Uterus (tissue), 4 donors: ENCODE measurements around the gene MAD1L1. TPM values are rescaled to one million over a fixed set of nuclear protein-coding genes. Genes with fewer than 3 reads are reported as not detected.

Experiments used
- DNase-seq, 2 donors: peaks; one replicate each; pipeline ENCODE4 v3.0.0-alpha.2; 2019 to 2020
- H3K27ac ChIP-seq, 2 donors: fragments of 200-600 bp; sonication (generic); 1 replicate in 1 of 2; 2 replicates in 1 of 2; pipeline ENCODE4 v1.5.1; 2016 to 2018
- H3K27me3 ChIP-seq, 2 donors: fragments of 200-600 bp; sonication (generic); one replicate each; pipeline ENCODE4 v1.5.1; 2018 to 2019; ENCODE audit warnings: control low read depth in 1 of 2
- H3K36me3 ChIP-seq, 2 donors: fragments of 200-600 bp; sonication (generic); one replicate each; pipeline ENCODE4 v1.5.1; 2019; ENCODE audit warnings: control low read depth in 1 of 2
- H3K4me1 ChIP-seq, 2 donors: fragments of 200-600 bp; sonication (generic); one replicate each; pipeline ENCODE4 v1.5.1; 2018 to 2019; ENCODE audit warnings: control low read depth in 1 of 2
- H3K4me3 ChIP-seq, 2 donors: fragments of 200-600 bp; sonication (generic); 1 replicate in 1 of 2; 2 replicates in 1 of 2; pipeline ENCODE4 v1.5.1; 2018 to 2019; ENCODE audit warnings: mild to moderate bottlenecking in 1 of 2
- H3K9me3 ChIP-seq, 2 donors: fragments of 200-600 bp; sonication (generic); one replicate each; pipeline ENCODE4 v1.5.1; 2019; ENCODE audit warnings: control low read depth in 1 of 2
- POLR2A ChIP-seq, 2 donors: fragments of 450-650 bp; IDR thresholded peaks; one replicate each; pipeline ENCODE4 v1.6.1; 2016; ENCODE audit warnings: antibody characterized with exemption in 2 of 2, mild to moderate bottlenecking in 1 of 2, moderate library complexity in 1 of 2
- intact Hi-C: fragments of 100-400 bp; cut with DNase I; formaldehyde crosslinking; loops from one replicate; pipeline ENCODE4 v1.15.1; 2023; ENCODE audit warnings: low total_unique reads
- total RNA-seq, 4 donors: library from RNA; depleted of rRNA in 3 of 4; stranded (reverse); fragments of >200 nt in 3 of 4; gene quantifications; one replicate each; pipeline versions ENCODE4 v1.1.0 to v1.2.4, GENCODE V29; 2014 to 2023
- TF ChIP-seq, protein P1 (sequence below), 4 experiments: fragments of 200-600 bp in 2 of 4; fragments of 450-650 bp in 2 of 4; sonication (generic) in 2 of 4; IDR thresholded peaks; one replicate each; pipeline ENCODE4 v1.5.1; 2016 to 2019; ENCODE audit warnings: antibody characterized with exemption in 4 of 4, mild to moderate bottlenecking in 2 of 4, moderate library complexity in 1 of 4
- donor health status: DM: yes; HTN: yes; CAD: no.

Gene MAD1L1
- total RNA-seq, 4 donors from 2014 or later = 13.3 to 37.4 (median 33.1) TPM

DNA sequence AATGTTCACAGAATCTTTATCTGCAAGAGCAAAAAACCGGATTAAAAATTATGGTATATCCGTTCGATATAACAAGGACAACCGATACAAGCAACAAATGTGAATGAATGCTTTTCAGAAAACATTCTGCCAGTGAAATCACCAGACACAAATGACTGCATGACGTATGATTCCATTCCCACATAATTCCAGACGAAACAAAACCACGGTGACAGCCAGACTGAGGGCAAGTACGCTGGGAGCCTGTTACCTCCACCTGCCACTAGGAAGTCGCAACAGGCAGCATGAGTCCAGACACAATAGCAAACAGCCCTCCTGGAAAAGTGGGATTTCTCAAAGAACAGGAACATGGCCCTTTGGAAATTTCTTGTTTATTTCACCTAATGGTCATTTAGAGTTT, 41.7 kb downstream of the MAD1L1 start:
- intact Hi-C loops = no loop called here
- DNase-seq = no peak
- no peaks in the 10 kb centered on the region for H3K27me3 ChIP-seq
- no peaks in the 10 kb centered on the region for H3K9me3 ChIP-seq
- H3K4me1 ChIP-seq = no peaks in the 10 kb centered on the region
- H3K4me3 ChIP-seq = no peak overlapping the region
- TF ChIP-seq, protein P1, sequence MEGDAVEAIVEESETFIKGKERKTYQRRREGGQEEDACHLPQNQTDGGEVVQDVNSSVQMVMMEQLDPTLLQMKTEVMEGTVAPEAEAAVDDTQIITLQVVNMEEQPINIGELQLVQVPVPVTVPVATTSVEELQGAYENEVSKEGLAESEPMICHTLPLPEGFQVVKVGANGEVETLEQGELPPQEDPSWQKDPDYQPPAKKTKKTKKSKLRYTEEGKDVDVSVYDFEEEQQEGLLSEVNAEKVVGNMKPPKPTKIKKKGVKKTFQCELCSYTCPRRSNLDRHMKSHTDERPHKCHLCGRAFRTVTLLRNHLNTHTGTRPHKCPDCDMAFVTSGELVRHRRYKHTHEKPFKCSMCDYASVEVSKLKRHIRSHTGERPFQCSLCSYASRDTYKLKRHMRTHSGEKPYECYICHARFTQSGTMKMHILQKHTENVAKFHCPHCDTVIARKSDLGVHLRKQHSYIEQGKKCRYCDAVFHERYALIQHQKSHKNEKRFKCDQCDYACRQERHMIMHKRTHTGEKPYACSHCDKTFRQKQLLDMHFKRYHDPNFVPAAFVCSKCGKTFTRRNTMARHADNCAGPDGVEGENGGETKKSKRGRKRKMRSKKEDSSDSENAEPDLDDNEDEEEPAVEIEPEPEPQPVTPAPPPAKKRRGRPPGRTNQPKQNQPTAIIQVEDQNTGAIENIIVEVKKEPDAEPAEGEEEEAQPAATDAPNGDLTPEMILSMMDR (IDR thresholded peaks at IDR 0.05) = no peak
- TF ChIP-seq POLR2A (IDR thresholded peaks at IDR 0.05) = no peak
- H3K27ac ChIP-seq = no peak overlapping the region
- no peaks in the 10 kb centered on the region for H3K36me3 ChIP-seq

DNA sequence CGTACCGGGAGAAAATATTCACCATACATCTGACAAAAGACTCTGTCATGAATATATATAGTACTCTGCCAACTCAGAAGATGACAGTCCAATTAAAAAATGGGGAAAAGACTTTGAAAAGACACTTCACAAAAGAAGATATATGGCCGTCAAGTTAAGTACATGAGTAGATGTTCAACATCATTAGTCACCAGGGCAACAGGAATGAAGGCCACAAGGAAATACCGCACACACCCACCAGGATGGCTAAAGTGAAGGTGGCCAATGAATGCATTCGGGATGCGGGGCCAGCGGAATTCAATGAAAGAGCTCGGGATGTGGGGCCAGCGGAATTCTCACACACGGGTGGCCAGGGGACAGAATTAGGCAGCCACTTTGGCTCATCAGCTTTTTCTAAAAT, 42.2 kb downstream of the MAD1L1 start:
- H3K27me3 ChIP-seq = no peaks in the 10 kb centered on the region
- no peaks in the 10 kb centered on the region for H3K9me3 ChIP-seq
- no peak for TF ChIP-seq POLR2A (IDR thresholded peaks at IDR 0.05)
- TF ChIP-seq, protein P1 (IDR thresholded peaks at IDR 0.05) = no peak
- H3K4me1 ChIP-seq = no peaks in the 10 kb centered on the region
- no peaks in the 10 kb centered on the region for H3K36me3 ChIP-seq
- H3K27ac ChIP-seq = no peak overlapping the region
- H3K4me3 ChIP-seq = no peak overlapping the region
- intact Hi-C loops = no loop called here
- no peak for DNase-seq

DNA sequence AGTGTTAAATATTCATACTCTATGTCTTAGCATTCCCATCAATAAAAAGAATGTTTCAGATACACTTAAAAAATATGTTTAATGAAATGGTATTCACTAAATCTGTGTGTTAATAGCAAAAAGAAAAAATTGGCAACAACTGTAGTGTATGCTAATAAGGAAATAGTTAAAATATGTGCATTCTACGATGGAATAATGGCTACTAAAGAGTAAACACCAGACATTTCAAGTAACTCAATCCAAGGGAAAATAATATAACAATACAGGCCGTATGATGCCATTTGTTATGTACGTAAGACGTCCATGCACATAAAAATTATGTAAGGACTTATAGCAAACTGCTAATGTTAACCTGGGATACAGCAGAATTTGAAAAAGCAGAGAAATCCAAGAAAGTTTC, 46.6 kb downstream of the MAD1L1 start:
- TF ChIP-seq, protein P1 (IDR thresholded peaks at IDR 0.05) = no peak
- no peak for TF ChIP-seq POLR2A (IDR thresholded peaks at IDR 0.05)
- Histone ChIP-seq H3K27ac (no peak overlapping the region), H3K27me3 (no peaks in the 10 kb centered on the region), H3K36me3 (no peaks in the 10 kb centered on the region), H3K4me3 (no peak overlapping the region), H3K9me3 (no peaks in the 10 kb centered on the region), H3K4me1 (no peaks in the 10 kb centered on the region)
- no peak for DNase-seq
- intact Hi-C loops = no loop called here

DNA sequence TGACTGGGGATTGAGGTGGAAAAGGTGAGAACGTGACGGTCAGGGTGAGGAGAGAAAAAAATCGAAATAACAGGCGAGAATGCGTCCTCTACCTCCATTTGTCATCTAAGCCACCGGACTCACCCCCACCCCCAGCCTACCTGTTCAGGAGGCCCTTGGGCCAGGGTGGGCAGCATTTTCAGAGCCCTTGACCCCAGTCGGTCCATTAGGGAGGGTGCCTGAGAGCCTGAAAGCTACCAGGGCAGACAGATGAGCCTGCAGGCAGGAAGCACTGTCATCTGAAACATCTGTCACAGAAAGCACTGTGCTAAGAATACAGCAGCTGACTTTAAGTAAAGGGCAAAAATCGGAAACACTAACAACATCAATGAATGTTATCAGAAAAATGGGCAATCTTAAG, 47.0 kb downstream of the MAD1L1 start:
- intact Hi-C loops = no loop called here
- H3K36me3 ChIP-seq = no peaks in the 10 kb centered on the region
- H3K9me3 ChIP-seq = no peaks in the 10 kb centered on the region
- no peak overlapping the region for H3K27ac ChIP-seq
- no peaks in the 10 kb centered on the region for H3K4me1 ChIP-seq
- no peak for DNase-seq
- H3K27me3 ChIP-seq = no peaks in the 10 kb centered on the region
- TF ChIP-seq POLR2A (IDR thresholded peaks at IDR 0.05) = no peak
- TF ChIP-seq, protein P1 (IDR thresholded peaks at IDR 0.05) = no peak
- H3K4me3 ChIP-seq = no peak overlapping the region

- H3K4me1 ChIP-seq = no peaks in the 10 kb centered on the region
- H3K27ac ChIP-seq = no peak overlapping the region
- no peaks in the 10 kb centered on the region for H3K27me3 ChIP-seq
- no peak for TF ChIP-seq POLR2A (IDR thresholded peaks at IDR 0.05)
- TF ChIP-seq, protein P1 (IDR thresholded peaks at IDR 0.05) = no peak
- intact Hi-C loops = no loop called here
- no peaks in the 10 kb centered on the region for H3K9me3 ChIP-seq
- no peak overlapping the region for H3K4me3 ChIP-seq
- no peak for DNase-seq
- no peaks in the 10 kb centered on the region for H3K36me3 ChIP-seq
Measured at GRCh38 chr7:2182461-2182860, 50.3 kb downstream of the MAD1L1 start.
